ENCODE results near the gene FGR.

Gene FGR

DNA sequence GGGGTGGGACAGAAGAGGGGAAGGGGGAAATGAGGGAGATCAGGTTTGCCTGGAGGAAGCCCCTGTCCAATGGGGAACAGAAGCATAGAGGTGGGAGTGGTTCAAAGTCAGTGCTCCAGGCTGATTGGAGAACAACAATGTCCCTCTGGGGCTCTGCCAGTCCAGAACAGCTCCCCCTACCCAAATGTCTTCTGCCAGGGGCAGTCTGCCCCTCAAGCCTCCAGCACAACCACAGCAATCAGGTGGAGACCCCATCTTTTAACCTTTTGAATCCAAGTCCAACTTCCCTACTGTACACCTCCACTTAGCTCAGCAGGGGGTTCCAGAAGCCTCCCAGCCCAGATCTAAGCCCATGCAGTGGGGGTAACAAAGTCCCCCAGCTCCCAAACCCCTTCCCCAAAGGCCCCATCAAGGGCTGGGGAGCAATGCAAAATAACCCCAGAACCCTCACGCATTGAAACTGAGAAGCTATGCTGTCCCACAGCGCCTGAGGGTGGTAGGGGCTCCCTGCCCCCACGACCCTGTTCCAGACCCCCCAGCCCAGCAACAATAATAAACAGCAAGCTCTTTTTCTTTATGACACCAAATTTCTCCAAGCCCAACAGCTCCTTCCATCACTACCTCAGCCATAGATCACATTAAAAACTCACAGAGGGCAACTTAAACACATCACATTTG lies 34.3 kb downstream of the FGR start:
- DNase-seq = no peak

DNA sequence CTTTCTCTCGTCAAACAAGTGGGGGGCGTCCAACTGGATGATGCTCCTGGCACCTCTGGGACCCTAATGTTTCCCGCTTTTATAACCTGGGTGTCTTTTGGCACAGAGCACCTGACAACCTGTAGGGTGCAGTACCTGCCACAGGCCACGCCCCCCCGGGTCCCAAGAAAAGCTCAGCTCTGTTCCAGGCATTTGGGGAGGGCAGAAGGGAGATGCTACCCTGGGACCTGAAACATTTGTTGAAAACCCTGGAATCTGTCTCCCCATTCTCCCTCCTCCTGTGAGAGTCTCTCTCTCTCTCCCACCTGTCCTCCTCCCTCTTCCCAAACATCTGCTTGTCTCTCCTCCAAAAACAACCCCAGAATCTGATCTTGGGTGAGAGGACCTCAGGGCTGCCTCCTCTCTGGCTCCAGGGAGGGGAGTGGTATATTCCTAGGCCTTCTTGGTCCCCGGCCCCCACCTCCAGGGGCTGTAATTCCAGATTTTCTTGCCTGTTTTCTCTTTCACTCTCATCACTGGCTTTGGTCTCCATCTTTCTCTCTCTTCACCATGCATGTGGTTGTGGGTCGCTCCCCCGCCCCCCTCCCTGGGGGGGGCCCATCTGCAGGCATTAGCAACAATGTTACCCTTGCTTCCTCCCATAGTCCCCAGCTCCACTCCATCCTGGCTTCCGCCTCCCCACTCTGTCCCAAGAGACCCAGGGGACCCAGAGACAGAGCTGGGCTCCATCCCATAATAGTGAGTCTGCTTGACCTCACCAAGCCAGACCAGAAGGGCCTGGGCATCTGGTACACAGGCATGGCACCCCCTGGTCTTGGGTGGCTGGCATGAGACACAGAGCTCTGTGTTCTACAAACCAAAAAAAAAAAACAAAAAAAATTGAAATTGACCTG lies 35.1 kb downstream of the FGR start:
- no peak for DNase-seq

DNA sequence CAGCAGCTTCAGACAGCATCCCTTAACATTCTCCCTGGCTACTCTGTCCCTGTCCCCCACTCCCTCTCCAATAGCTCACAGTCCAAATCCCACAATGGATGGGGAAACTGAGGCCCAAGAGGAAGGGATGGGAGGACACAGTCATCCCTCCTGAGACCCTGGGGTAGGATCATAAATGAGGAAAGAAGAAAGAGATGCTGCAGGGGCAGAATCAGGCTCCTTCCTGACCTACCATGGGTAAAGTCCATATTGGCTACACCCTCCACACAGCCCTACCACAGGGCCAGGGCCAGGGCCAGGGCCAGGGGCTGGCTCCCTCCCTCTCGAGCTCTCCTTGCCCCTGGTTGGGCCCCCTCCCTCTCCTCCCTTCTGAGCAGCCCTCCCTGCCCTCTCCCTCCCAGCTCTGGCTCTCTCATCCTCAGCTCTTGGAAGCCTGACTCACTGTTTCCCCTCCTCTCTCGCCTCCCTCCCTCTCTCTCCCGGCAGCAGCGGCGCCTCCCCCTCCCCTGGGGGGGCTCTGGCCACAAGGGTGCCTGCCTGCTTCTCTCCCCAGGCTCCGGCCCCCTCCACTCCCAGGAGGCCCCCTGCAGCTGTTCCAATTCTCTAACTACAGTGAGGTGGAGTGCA lies 36.0 kb downstream of the FGR start:
- peak; percentile 32 for DNase-seq

DNA sequence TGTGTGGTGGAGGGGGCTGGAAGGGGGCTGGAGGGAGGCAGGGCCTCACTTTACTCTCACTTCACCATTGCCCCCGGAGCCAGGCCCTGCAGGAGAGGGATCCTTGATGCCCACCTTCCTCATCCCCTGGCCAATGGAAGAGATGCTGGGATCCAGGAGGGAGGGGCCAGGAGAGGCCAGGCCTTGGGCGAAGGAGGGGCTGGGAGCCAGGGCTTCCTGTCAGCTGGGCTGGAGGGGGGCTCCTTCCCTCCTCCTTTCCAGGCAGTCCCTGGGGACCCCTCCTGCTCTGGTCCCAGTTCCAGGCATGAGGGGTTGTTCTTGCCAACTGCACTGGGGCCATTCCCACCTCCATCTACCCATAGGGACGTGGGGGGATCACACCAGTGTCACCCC lies 36.7 kb downstream of the FGR start:
- no peak for DNase-seq

DNA sequence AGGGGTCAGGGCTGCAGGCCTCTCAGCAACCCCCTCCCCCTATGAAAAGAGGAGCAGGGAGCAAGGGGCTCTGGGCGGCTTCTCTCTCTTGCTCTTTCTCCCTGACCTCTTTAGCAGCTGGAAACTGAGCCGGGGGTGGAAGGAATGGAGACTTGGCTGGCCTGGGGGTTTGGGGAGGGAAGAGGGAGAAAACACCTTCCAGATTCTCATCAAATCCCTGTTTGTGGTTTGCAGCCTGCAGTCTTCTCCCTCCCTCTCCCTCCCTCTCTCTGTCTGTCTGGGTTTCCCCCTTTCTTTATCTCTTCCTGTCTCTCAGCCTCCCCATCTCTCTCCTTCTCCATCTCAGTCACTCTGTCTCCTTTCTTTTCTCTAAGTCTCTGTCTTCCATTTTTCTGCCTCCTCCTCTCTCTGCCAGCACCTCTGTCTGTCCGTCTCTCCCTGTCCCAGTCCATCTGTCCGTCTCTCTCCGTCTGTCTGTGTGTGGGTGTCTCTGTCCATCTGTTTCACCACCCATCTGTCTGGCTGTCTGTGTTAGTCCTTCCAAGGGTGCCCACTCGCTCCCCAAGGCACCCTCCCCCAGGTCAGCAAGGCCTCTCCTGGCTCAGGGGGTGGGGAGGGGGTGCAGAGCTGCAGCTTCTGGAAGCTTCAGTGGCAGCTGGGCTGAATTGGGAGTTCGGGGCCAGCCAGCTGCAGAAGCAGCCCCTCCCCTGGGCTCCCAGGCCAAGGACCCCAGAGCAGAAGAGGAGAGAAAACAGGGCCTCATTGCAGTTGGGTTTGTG lies 37.3 kb downstream of the FGR start:
- DNase-seq = no peak

DNA sequence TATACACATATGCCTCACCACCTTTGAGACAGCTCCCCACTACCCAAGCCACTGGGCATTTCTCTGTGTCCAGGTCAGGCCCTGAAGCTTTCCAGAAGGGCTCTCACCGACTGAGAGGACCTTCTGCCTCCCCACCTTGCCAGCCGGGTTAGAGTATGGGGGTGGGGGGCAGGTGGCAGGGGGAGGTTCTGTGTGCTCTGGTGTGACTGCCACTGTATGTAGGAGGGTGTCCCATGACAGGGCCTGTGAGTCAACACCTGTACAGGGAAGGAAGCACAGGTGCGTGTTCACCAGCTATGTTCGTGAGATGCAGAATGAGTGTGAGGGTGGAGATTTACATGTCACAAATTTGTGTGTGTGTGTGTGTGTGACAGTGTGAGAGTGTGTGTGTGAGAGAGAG lies 38.0 kb downstream of the FGR start:
- no peak for DNase-seq

DNA sequence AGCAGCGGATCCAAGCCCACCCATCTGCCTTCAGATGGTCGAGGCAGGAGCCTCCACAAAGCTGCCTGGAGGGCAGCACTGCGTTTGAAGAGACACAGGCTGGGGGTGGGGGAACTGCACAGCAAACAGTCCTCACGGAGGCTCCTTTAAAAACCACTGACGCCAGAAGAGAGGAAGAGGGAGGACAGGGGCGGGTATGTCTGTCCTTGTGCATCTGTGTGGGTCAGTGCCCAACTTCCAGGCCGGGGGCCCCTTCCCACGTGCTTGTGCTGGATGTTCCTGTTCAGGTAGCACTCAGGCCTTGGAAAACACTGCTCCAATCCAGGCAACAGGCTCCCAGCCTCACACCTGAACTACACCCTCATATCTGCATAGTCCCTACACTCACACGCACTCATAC lies 38.7 kb downstream of the FGR start:
- DNase-seq = no peak

DNA sequence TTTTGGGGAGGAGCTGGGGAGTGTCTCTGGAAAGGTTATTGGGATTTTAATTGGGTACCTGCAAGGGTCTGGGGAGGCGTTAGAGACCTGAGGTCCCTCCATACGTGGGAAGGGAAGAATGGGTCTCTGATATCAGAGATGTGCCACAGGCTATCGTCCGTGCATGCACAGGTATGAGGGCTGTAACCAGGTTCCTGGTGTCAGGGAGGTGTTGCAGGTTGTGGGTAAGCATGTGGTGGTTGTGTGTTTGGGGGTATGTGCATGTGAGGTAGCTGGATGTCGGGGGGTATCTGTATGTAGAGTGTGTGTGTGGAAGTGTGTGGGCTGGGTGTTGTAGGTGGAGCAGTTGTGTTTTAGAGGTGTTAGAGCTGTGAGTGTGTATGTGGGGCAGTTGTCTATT lies 39.4 kb downstream of the FGR start:
- no peak for DNase-seq

DNA sequence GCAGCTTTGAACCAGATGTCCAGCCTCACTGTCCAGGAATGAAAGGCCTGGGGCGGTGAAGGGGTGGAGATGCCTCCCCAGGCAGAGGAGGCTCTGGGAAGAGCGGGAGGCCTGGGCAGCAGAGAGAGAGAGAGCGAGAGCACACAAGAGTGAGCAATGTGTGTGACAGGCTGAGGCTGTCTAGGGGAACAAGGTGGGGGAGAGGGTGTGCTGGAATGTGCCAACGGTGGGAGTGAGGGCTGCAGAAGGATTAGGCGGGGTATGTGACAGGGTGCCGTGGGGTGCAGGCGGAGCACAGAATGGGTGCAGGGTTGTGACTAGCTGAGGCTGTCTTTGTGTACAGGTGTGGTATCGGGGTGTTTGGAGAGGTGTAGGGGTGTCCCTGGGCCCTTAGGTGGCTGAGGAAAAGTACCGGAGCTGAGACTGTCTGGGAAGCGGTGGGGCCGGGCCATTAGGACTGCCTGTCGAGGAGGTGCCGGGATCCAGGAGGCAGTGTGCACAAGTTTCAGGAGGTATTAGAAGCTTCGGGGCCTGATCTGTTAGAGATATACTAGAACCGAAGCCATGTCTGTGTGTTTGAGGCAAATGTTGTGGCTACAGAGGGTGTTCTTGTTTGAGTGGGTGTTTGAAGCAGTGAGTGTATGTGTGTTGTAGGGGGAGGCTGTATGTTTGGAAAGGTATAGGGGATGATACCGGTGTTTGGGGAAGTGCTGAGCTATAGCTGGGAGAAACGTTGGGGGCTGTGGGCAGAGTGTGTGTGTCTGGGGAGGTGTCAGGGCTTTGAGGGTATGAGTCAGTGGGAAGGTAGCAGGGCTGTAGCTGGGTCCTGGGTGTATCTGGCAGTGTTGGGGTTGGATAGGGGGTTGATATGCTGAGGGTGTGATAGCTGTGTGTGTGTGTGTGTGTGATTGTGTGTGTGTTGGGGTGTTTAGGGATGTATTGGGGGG lies 40.1 kb downstream of the FGR start:
- peak; percentile 39 for DNase-seq

DNA sequence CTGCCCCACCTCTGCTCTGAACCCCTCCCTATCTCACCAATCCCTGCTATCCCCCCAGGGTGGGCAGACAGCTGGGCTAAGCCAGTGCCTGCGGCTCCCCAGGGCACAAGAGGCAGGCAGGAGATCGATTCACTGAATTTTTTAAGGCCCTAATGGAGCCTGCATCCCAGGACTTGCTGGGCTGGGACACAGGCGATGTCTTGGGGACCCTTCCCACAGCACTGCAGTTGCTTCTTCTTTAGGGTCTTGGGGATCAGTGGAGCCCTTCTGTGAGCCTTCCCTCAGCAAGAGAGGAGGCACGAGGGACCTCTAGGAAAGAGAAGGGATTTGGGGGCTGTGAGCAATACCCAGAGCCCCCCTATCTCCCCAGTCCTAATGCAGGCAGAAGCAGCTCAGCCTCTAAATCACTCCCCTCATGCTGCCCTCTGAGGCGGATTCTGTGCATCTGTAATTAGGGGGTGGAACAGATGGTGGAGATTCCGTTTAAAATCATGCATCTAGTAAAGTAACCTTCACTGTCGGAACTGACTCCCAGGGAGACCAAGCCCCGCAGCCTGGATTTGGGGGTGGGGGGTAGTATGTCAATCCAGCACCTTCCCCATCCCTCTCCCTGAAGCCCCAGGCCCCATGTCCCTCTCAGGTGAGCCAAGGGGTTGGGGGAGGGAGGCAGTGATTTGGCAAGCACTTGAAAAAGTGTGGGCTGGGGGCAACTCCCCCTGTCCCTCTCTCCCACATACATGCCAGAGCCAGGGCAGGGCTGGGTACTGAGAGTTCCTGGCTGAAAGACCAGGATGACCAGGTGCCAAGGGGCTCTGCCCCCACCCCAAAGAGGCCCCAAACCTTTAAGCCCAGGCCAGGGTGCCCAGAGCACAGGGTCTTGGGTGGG lies 41.1 kb downstream of the FGR start:
- DNase-seq = no peak

DNA sequence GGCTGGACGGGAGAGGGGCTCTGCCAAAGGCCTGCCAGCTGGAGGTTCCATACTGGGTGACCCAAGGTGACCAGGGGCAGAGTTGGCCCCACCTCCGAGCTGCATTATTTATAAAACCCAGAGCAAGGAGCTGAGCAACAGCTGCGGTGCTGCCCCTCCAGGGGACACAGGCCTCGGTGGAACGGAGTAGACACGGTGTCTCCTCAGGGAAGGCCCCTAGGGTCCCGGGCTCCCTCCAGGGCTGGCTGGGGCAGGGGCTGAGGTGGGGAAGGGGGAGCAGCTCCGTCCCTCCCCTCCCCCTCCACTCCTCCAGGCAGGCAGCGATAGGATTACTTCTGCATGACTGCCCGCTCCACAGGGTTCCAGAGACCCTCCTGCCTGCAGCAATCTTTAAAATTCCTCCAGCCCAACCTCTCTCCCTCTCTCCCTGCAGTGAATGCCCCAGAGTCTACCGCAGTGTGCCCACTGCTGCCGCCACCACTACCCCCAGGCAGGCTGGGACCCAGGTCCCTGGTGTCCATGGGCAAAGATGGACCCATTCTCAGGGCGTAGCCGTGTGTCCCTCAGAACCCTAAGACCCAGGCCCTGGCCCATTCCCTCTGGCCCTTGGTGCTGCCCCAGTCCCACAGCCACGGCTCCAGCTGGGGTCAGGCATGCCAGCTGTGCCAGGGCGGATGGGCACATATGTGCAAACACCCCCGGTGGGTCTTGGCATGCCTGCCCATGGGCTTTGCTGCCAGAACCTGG lies 41.9 kb downstream of the FGR start:
- no peak for DNase-seq

DNA sequence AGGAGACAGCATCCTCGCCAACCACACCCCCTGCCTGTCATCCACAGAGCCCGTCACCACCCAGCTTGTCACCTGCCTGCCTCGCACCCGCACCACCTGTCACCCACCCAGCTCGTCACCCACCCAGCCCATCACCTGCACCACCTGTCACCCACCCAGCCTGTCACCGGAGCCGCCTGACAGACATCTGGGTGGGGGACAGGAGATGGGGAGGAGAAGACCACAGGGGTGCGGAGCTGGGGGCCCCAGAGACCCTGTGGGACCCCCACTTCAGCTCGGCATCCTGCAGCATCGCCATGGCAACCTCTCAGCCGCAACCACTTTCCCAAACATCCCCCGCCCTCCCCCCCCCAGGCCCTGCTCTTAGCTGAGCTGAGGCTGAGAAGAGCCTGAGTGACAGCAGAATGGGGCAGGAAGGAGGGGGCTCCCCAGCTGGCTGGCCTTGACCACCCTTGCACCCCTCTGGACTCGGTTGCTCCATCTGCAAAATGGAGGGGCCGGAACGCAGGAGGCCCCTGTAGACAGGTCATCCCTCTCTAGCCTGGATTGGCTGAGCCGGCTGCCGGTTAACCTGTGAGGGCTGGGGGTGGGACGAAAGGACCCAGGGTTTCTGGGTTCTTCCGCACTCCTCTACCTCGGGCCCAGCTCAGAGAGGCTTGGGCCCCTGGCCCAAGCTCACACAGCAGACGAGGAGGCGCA lies 42.6 kb downstream of the FGR start:
- DNase-seq = no peak

DNA sequence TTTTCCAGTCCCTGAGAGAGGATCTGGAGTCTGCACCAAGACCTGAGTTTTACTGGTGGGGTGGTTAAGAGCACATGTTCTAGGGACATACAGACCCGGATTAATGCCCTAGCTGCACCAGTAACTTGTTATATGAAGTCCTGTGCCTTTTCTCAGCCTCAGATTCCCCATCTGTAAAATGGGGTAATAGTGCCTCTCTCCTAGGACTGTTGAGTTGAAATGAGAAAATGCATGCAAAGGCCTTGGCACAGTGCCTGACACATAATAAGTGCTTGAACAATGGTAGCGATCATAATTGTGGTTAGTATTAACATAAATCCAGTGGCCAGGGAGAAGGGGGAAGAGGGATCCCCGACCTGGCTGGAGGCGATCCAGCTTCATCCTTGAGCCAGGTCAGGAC lies 43.4 kb downstream of the FGR start:
- DNase-seq = no peak

DNA sequence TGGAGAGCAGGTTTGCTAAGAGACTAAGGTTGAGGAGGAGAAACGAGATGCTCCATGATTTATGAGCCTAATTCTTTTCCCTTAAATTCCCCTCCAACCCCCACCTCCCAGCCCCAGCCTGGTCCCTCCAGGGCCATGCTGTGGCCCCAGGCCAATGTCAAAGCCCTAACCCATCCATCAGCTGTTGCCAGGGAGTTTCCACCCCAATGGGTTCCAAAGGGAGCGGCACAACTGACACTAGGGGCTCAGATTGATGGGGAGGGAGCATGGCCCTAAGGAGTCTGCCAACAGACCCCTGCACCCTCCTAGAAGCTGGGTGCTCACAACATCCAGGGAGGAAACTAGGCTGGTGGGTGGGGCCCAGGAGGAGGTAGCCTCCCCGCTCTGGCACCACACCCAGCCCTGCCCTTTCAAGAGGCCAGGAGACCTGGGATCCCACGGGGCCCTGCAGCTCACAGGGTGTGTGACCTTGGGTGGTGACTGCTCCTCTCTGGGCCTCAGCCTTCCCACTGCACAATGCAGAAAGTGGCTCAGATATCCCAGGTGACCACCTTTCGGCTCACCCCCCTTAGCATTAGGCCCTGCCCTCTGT lies 44.0 kb downstream of the FGR start:
- DNase-seq = no peak

DNA sequence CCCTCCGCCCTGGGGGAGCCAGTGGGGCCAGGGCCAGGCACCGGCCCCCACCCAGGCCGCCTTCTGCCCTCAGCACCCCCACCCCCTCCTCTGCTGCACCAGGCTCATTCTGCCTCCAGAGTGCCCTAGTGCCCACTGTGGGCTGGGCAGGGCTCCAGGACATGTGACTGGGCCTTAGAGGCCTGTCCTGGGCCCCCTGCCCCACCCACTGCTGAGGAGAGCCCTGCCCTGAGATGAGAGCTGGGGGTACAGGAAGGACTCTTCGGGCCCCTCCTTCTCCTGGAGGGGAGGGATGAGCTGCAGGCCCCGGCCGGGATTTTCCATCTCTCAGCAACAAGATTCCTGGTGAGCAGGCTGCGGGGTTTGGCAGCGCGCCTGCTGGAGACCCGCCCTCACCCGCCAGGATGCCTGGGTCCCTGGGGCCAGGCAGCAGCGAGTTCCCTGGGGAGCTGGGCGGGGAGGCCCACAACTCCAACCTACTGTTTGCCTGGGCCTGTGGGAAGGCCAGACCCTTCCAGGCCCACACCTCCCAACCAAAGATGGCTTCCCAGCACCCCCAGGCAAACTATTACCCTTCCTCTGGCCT lies 45.1 kb downstream of the FGR start:
- no peak for DNase-seq

DNA sequence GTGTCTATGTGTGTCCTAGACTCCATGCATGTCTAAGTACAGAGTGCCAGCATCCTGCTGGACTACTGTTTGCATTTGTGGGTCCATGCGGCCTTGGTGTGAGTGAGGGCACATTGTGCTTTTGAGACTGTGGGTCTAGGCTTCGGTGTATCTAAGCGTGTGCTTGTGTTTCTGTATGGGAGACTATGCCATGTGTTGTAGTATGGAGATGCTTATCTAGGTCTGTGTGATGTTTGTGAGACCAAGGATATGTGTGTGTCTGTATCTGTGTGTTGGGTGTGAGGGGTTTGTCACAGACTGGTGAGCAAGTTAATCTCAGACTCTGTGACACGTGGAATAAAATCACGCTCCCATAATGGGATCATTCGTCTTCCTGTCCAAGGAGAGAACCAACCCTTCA lies 45.5 kb downstream of the FGR start:
- DNase-seq = no peak

DNA sequence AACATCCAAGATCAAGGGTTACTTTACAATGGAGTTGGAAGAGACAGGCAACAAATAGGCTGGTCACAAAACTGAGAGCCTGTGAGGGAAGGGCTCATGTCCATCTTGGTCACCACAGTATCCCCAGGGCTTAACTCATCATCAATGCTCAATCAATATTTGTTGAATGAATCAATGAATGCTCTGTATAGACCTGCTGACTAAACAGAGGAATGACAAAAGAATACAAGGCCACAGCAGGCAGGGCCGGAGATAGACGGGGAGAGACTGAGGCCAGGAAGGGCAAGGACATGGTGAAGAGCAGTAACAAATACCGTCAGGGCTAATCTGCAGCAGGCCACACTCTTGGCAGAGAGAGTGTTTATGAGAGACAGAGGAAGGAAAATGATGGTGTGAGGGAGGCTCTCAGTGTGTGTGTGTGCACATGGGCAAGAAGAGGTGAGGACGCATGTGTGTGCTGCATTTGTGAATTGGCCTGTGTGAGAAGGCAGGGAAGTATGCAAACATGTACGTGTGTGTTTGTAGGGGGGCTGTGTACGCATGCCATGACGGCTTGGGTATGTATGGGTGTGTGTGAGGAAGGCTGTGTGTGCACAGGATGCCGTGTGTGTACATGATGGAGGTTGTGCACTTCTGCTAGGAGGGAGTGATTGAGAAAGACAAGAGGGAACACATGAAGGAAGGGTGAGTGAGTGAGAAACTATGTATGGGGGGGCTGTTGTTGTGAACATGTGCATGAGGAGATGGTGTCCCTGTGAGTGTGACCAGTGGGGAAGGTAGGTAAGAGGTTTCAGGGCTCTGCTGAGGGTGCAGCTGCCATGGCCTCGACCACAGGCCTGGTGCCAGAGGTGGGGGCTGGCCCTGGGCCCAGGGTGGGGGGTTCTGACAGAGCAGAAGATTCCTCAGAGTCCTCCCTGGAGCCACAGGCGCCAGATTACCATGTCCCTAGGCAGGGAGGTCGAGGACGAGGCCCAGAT lies 46.4 kb downstream of the FGR start:
- no peak for DNase-seq

DNA sequence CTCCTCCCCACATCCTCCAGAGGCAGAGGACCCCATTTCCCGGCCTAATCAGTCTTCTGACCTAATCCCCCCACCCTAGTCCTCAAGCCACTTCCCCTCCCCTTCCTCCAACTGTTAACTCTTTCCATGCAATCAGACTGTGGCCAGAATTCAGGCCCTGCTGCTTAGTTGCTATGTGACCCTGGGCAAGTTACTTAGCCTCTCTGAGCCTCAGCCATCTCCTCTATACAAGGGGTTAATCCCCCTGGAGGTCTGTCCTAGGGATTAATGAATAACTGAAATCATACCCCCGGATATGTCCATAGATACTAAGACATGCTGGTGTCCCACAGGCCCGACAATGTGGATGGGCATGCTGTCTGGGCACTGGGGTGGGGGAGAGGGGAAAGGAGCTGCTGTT lies 49.3 kb downstream of the FGR start:
- no peak for DNase-seq

All from CD4-positive, alpha-beta T cell treated with Interleukin-4 for 4 hours (primary cell).